Measurements from ENCODE around the gene BORCS6. TPM values are rescaled to one million over a fixed set of nuclear protein-coding genes. Genes with fewer than 3 reads are reported as not detected.

The BORCS6 gene
- total and polyA plus RNA-seq, 2 of the 13 experiments (the other 11 are each of a cell fraction or from before 2014, with no cell fraction given) = 2.0 to 5.1 TPM

DNA sequence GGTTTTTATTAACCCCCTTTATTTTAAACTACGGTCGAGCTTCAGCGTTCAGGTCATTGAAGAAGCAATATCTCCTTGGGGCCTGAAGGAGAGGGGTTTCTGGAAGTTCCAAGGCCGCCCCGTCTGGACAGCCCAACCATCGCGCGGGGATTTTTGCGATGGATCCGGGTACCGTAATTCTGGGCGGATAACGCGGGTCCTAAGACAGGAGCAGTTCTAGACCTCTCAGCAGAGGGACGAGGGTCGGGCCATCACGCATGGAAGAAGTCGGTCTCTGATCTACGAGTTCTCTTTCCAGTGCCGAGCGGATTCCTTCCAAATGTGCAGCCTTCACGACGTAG, 3.6 kb downstream of the BORCS6 start (continued):
- TF ChIP-seq, protein P1, sequence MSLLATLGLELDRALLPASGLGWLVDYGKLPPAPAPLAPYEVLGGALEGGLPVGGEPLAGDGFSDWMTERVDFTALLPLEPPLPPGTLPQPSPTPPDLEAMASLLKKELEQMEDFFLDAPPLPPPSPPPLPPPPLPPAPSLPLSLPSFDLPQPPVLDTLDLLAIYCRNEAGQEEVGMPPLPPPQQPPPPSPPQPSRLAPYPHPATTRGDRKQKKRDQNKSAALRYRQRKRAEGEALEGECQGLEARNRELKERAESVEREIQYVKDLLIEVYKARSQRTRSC (CRISPR knock-in tag; IDR thresholded peaks at IDR 0.05; ENCODE audit: low read depth) = 0 out of 2 replicates have a peak, but pooled peaks have one; percentile 38
- TF ChIP-seq NKX3-1 (CRISPR knock-in tag; IDR thresholded peaks at IDR 0.05) (0 out of 2 replicates have a peak, but pooled peaks have one; percentile 7), ZNF607 (CRISPR knock-in tag; IDR thresholded peaks at IDR 0.05; ENCODE audit: borderline replicate concordance) (0 out of 2 replicates have a peak, but pooled peaks have one; percentile 3), ZNF589 (CRISPR knock-in tag; conservative IDR thresholded peaks at IDR 0.05) (no peak), ZNF235 (CRISPR knock-in tag; IDR thresholded peaks at IDR 0.05; ENCODE audit: borderline replicate concordance) (no peak), ESRRA (CRISPR knock-in tag; IDR thresholded peaks at IDR 0.05; ENCODE audit: low read depth) (0 out of 2 replicates have a peak, but pooled peaks have one; percentile 11), ZNF768 (CRISPR knock-in tag; IDR thresholded peaks at IDR 0.05) (0 out of 2 replicates have a peak, but pooled peaks have one; percentile 1), ZNF432 (CRISPR knock-in tag; IDR thresholded peaks at IDR 0.05; ENCODE audit: borderline replicate concordance) (peak; percentile 52; the same call in 1 of the 2 replicates), NCOA5 (CRISPR knock-in tag; IDR thresholded peaks at IDR 0.05) (no peak), ZNF343 (CRISPR knock-in tag; IDR thresholded peaks at IDR 0.05) (no peak), ZNF709 (CRISPR knock-in tag; IDR thresholded peaks at IDR 0.05) (peak; percentile 16; the same call in 1 of the 2 replicates), SNAPC2 (CRISPR knock-in tag; IDR thresholded peaks at IDR 0.05) (no peak)
- TF ChIP-seq, protein P2, sequence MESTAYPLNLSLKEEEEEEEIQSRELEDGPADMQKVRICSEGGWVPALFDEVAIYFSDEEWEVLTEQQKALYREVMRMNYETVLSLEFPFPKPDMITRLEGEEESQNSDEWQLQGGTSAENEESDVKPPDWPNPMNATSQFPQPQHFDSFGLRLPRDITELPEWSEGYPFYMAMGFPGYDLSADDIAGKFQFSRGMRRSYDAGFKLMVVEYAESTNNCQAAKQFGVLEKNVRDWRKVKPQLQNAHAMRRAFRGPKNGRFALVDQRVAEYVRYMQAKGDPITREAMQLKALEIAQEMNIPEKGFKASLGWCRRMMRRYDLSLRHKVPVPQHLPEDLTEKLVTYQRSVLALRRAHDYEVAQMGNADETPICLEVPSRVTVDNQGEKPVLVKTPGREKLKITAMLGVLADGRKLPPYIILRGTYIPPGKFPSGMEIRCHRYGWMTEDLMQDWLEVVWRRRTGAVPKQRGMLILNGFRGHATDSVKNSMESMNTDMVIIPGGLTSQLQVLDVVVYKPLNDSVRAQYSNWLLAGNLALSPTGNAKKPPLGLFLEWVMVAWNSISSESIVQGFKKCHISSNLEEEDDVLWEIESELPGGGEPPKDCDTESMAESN (CRISPR knock-in tag; conservative IDR thresholded peaks at IDR 0.05) = peak; percentile 40; the same call in 1 of the 2 replicates
- TF ChIP-seq, protein P3, sequence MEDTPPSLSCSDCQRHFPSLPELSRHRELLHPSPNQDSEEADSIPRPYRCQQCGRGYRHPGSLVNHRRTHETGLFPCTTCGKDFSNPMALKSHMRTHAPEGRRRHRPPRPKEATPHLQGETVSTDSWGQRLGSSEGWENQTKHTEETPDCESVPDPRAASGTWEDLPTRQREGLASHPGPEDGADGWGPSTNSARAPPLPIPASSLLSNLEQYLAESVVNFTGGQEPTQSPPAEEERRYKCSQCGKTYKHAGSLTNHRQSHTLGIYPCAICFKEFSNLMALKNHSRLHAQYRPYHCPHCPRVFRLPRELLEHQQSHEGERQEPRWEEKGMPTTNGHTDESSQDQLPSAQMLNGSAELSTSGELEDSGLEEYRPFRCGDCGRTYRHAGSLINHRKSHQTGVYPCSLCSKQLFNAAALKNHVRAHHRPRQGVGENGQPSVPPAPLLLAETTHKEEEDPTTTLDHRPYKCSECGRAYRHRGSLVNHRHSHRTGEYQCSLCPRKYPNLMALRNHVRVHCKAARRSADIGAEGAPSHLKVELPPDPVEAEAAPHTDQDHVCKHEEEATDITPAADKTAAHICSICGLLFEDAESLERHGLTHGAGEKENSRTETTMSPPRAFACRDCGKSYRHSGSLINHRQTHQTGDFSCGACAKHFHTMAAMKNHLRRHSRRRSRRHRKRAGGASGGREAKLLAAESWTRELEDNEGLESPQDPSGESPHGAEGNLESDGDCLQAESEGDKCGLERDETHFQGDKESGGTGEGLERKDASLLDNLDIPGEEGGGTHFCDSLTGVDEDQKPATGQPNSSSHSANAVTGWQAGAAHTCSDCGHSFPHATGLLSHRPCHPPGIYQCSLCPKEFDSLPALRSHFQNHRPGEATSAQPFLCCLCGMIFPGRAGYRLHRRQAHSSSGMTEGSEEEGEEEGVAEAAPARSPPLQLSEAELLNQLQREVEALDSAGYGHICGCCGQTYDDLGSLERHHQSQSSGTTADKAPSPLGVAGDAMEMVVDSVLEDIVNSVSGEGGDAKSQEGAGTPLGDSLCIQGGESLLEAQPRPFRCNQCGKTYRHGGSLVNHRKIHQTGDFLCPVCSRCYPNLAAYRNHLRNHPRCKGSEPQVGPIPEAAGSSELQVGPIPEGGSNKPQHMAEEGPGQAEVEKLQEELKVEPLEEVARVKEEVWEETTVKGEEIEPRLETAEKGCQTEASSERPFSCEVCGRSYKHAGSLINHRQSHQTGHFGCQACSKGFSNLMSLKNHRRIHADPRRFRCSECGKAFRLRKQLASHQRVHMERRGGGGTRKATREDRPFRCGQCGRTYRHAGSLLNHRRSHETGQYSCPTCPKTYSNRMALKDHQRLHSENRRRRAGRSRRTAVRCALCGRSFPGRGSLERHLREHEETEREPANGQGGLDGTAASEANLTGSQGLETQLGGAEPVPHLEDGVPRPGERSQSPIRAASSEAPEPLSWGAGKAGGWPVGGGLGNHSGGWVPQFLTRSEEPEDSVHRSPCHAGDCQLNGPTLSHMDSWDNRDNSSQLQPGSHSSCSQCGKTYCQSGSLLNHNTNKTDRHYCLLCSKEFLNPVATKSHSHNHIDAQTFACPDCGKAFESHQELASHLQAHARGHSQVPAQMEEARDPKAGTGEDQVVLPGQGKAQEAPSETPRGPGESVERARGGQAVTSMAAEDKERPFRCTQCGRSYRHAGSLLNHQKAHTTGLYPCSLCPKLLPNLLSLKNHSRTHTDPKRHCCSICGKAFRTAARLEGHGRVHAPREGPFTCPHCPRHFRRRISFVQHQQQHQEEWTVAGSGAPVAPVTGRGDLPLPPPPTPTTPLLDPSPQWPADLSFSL (CRISPR knock-in tag; IDR thresholded peaks at IDR 0.05) = 0 out of 2 replicates have a peak, but pooled peaks have one; percentile 54
- TF ChIP-seq, protein P4, sequence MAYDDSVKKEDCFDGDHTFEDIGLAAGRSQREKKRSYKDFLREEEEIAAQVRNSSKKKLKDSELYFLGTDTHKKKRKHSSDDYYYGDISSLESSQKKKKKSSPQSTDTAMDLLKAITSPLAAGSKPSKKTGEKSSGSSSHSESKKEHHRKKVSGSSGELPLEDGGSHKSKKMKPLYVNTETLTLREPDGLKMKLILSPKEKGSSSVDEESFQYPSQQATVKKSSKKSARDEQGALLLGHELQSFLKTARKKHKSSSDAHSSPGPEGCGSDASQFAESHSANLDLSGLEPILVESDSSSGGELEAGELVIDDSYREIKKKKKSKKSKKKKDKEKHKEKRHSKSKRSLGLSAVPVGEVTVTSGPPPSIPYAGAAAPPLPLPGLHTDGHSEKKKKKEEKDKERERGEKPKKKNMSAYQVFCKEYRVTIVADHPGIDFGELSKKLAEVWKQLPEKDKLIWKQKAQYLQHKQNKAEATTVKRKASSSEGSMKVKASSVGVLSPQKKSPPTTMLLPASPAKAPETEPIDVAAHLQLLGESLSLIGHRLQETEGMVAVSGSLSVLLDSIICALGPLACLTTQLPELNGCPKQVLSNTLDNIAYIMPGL (CRISPR knock-in tag; IDR thresholded peaks at IDR 0.05; ENCODE audit: borderline replicate concordance in 1 of 2, low read depth in 1 of 2) = 0 out of 4 replicates have a peak, but pooled peaks of 1 of the 2 experiments have one; percentile 100
- TF ChIP-seq, protein P5, sequence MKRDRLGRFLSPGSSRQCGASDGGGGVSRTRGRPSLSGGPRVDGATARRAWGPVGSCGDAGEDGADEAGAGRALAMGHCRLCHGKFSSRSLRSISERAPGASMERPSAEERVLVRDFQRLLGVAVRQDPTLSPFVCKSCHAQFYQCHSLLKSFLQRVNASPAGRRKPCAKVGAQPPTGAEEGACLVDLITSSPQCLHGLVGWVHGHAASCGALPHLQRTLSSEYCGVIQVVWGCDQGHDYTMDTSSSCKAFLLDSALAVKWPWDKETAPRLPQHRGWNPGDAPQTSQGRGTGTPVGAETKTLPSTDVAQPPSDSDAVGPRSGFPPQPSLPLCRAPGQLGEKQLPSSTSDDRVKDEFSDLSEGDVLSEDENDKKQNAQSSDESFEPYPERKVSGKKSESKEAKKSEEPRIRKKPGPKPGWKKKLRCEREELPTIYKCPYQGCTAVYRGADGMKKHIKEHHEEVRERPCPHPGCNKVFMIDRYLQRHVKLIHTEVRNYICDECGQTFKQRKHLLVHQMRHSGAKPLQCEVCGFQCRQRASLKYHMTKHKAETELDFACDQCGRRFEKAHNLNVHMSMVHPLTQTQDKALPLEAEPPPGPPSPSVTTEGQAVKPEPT (CRISPR knock-in tag; IDR thresholded peaks at IDR 0.05; ENCODE audit: low read depth) = peak; percentile 72; the same call in 1 of the 2 replicates

All from HepG2 (cell line).